VCaP (cell line): ENCODE results near the gene TWIST2.

Experiments
- H3K27ac ChIP-seq: fragments of 450-650 bp; 2 replicates; pipeline ENCODE4 v1.5.1; 2017
- TF ChIP-seq, protein P1 (sequence below): fragments of 450-650 bp; conservative IDR thresholded peaks from 2 replicates; pipeline ENCODE4 v1.5.1; 2017; ENCODE audit warnings: mild to moderate bottlenecking, moderate library complexity

TWIST2 gene

DNA sequence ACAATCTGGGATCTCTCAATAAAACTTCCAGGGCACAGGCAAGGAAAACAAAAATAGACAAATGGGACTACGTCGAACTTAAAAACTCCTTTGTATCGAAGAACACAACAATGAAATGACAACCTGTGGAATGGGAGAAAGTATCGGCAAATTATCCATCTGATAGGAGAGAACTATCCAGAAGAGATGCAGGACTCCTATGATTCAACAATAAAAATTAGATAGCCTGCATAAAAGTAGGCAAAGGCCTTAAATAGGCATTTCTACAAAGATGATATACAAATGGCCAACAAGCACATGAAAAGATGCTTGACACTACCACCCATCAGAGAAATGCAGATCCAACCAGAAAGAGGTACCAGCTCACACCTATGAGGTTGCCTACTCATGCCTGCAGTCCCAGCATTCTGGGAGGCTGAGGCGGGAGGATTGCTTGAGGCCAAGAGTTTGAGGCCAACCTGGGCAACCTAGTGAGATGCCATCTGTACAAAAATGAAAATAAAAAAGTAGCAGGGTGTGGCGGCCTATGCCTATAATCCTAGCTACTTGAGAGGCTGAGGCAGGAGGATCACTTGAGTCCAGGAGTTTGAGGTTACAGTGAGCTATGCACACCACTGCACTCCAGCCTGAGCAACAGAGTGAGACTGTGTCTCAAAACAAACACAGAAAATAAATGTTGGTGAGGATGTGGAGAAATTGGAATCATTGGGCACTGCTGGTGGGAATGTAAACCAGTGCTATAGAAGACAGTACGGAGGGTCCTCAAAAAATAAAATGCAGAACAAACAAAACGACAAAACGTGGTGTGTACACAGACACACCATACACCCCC, 21.6 kb downstream of the TWIST2 start:
- no peak overlapping the region for H3K27ac ChIP-seq
- TF ChIP-seq, protein P1, sequence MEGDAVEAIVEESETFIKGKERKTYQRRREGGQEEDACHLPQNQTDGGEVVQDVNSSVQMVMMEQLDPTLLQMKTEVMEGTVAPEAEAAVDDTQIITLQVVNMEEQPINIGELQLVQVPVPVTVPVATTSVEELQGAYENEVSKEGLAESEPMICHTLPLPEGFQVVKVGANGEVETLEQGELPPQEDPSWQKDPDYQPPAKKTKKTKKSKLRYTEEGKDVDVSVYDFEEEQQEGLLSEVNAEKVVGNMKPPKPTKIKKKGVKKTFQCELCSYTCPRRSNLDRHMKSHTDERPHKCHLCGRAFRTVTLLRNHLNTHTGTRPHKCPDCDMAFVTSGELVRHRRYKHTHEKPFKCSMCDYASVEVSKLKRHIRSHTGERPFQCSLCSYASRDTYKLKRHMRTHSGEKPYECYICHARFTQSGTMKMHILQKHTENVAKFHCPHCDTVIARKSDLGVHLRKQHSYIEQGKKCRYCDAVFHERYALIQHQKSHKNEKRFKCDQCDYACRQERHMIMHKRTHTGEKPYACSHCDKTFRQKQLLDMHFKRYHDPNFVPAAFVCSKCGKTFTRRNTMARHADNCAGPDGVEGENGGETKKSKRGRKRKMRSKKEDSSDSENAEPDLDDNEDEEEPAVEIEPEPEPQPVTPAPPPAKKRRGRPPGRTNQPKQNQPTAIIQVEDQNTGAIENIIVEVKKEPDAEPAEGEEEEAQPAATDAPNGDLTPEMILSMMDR, result no peak

GRCh38 chr2:238870261-238870660, 22.4 kb downstream of the TWIST2 start:
- H3K27ac ChIP-seq, result no peak overlapping the region
- TF ChIP-seq, protein P1, result no peak

GRCh38 chr2:238872026-238872425, 24.1 kb downstream of the TWIST2 start:
- H3K27ac ChIP-seq, result no peak overlapping the region
- TF ChIP-seq, protein P1, result no peak

DNA sequence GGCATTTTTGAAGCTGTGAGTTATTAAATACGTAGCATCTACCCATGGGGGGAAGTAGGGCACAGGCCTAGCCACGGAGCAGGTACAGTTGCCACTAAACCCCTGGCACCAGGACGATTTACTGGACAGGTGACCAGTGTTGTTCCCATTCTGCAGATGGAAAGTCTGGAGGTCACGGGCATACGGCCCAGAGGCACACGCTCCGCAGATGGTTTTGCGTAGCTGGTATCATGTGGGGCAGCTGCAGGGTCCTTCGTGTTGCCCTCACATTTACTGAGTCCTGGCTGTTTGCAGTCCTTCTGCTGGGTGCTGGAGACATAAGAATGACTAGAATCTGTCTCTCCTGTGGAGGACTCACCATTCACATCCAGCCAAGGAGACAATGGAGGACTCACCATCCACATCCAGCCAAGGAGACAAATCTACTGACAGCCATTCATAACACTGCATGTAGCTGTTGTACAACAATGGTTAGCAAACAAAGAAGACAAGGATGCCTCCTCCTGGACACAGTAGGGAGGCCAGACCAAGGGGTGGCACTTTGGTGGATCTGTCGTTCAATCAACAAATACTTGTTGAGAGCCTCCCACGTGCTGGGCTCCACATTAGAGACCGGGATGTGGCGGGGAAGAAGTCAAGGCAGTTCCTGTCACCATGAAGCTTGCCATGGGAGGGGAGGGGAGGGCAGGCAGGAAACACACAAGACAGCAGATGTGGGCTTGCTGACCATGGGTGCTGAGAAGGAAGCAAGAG, 24.9 kb downstream of the TWIST2 start:
- TF ChIP-seq, protein P1, result no peak
- no peak overlapping the region for H3K27ac ChIP-seq

- TF ChIP-seq, protein P1, result no peak
- no peak overlapping the region for H3K27ac ChIP-seq
These were observed 25.5 kb downstream of the TWIST2 start for GRCh38 chr2:238873381-238873801.

GRCh38 chr2:238873841-238874240, 26.0 kb downstream of the TWIST2 start:
- no peak overlapping the region for H3K27ac ChIP-seq
- TF ChIP-seq, protein P1, result no peak

DNA sequence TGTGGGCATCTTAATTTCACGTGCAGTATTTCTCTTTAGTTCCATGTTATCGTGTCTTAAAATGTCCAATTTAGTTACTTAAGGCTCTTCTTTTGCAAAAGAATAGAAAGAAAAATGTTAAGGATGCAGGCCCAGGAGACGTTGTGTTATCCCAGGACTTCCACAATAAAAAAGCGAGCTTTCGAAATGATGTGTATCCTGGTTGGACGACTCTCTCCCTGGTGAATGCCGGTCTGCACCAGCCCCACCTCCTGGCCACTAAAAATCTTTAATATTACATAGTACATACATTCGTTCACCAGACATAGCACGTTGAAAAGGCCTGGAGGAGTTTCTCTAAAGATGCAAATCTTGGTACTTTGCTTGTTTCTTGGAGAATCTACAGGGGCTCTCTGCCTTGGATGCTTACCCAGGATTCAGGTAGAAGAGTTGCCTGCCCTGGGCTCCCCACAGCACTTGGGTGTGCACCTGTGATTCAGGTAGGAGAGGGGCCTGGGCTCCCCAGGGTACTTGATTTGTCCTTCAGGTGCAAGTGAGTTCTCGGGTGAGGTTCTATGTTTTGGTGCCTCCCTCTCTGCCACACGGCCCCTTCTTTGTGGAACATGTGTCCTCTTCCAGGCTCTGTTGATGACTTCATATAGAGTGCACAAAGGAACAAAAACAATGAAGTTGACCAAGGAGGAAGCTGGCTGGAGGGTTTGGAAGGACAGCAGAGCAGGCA, 26.6 kb downstream of the TWIST2 start:
- H3K27ac ChIP-seq, result no peak overlapping the region

More for the DNA sequence above, 26.6 kb downstream of the TWIST2 start:
- TF ChIP-seq, protein P1, result no peak
